ENCODE data around the gene PDE3A.

The PDE3A gene

DNA sequence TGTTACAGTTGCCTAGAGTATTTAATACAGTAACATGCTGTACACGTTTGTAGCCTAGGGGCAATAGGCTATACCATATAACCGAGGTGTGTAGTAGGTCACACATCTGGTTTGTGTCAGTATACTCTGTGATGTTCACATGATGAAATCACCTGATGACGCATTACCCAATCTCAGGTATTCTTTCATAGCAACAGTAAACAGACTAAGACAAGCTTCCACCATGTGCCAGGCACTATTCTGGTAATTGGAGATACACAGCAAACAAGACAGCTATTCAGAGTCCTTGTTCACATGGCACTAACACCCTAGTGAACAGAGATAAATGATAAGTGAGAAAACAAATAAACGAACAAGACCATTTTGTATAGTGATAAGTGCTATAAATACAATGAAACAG lies 3.8 kb upstream of the PDE3A start:
- in situ Hi-C loops (cut with HindIII; ENCODE audit: low sequenced_read_pairs), result no loop called here

DNA sequence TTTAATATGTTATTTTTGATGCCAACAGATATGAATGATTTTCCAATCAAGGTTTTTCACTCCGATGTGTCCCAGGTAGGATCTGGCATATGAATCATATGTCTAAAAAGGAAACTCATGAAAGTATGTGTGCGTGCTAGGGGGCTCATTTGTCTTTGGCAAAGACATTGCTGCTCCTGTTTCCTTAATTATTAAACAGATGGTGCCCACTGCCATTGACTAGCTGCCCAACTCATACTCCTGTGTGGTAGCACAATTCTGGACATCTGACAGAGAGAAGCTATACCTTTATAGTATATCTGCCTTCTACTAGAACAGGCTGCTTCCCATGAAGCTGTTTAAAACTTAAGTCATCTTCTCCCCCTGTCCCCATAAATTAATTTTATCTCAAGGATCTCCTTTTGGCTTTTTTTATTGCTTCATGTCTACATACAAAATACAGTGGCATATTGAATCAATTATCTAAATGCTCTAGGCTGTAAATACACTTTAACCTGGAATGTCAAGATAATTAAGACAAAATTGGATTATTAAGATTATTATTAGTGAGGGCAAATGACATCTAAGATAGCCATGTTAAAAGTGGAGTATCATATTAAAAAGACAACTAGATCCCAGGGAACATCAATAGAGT lies 1.4 kb upstream of the PDE3A start:
- in situ Hi-C loops (cut with HindIII; ENCODE audit: low sequenced_read_pairs), result no loop called here
- TF ChIP-seq, protein P1, sequence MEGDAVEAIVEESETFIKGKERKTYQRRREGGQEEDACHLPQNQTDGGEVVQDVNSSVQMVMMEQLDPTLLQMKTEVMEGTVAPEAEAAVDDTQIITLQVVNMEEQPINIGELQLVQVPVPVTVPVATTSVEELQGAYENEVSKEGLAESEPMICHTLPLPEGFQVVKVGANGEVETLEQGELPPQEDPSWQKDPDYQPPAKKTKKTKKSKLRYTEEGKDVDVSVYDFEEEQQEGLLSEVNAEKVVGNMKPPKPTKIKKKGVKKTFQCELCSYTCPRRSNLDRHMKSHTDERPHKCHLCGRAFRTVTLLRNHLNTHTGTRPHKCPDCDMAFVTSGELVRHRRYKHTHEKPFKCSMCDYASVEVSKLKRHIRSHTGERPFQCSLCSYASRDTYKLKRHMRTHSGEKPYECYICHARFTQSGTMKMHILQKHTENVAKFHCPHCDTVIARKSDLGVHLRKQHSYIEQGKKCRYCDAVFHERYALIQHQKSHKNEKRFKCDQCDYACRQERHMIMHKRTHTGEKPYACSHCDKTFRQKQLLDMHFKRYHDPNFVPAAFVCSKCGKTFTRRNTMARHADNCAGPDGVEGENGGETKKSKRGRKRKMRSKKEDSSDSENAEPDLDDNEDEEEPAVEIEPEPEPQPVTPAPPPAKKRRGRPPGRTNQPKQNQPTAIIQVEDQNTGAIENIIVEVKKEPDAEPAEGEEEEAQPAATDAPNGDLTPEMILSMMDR (IDR thresholded peaks at IDR 0.05; ENCODE audit: low read depth, low read length), result no peak
- no peak for DNase-seq (ENCODE audit: low read depth, low spot score)
- no peak overlapping the region for H3K4me3 ChIP-seq (ENCODE audit: low read depth, low read length)

More for the DNA sequence above, 3.8 kb upstream of the PDE3A start:
- no peak for DNase-seq (ENCODE audit: low read depth, low spot score)
- no peak overlapping the region for H3K4me3 ChIP-seq (ENCODE audit: low read depth, low read length)
- TF ChIP-seq, protein P1 (IDR thresholded peaks at IDR 0.05; ENCODE audit: low read depth, low read length), result no peak

DNA sequence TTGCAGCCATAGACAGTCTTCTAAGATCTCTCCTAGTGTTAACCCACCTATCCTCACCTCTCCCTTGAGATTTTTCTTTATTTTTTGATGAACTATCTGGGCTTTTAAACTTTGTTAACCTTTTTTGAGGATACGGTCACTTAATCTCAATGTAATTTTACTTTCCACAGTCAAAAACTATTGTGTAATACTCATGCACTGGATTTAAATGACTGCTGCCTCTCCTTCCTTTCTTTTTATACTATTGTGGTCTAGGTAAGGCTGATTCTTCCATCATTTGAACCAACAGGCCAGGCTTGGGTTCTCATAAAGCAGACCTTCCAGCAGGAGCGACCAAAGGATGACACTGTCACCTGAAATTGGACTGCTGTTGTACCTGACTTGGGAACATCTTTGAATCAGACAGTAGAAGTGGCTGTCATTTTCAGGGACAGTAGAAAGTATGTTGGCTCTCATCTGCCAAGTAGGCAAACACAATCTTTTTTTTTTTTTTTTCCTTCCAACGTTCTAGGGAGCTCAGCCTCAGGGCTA lies 689 bp upstream of the PDE3A start:
- no peak for DNase-seq (ENCODE audit: low read depth, low spot score)
- in situ Hi-C loops (cut with HindIII; ENCODE audit: low sequenced_read_pairs), result no loop called here
- TF ChIP-seq, protein P1 (IDR thresholded peaks at IDR 0.05; ENCODE audit: low read depth, low read length), result no peak
- peak overlapping the region; percentile 77 for H3K4me3 ChIP-seq (ENCODE audit: low read depth, low read length)

DNA sequence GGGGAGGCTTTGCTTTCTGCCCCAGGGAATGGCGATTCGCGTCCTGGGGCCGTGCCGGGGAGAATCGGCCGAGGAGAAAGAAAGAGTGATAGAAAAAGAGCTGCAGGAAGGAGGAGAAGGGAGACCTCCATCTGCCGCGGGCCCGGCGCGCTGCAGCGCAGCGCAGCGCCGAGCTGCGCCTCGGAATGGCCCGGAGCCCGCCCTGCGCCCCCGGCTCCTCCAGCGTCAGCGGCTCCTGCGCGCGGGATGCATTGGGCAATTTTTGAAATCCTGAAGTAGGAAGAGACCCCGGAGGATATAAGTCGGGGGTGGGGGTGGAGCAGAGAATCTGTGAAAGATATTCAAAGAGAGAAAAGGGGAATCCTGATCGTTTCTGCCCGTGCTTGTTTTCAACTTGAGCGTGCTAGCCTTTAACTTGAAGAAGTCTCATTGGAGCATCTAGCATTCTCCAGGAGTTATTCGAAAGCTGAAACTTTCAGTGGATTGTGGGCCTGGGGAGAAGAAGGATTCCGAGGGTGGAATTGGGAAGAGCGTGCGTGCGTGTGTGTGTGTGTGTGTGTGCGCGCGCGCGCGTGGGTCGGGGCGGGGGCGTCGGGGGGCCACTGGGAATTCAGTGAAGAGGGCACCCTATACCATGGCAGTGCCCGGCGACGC lies 441 bp downstream of the PDE3A start:
- in situ Hi-C loops (cut with HindIII; ENCODE audit: low sequenced_read_pairs), result no loop called here
- peak; percentile 68 for DNase-seq (ENCODE audit: low read depth, low spot score)
- peak overlapping the region; percentile 77 for H3K4me3 ChIP-seq (ENCODE audit: low read depth, low read length)
- TF ChIP-seq, protein P1 (IDR thresholded peaks at IDR 0.05; ENCODE audit: low read depth, low read length), result no peak

DNA sequence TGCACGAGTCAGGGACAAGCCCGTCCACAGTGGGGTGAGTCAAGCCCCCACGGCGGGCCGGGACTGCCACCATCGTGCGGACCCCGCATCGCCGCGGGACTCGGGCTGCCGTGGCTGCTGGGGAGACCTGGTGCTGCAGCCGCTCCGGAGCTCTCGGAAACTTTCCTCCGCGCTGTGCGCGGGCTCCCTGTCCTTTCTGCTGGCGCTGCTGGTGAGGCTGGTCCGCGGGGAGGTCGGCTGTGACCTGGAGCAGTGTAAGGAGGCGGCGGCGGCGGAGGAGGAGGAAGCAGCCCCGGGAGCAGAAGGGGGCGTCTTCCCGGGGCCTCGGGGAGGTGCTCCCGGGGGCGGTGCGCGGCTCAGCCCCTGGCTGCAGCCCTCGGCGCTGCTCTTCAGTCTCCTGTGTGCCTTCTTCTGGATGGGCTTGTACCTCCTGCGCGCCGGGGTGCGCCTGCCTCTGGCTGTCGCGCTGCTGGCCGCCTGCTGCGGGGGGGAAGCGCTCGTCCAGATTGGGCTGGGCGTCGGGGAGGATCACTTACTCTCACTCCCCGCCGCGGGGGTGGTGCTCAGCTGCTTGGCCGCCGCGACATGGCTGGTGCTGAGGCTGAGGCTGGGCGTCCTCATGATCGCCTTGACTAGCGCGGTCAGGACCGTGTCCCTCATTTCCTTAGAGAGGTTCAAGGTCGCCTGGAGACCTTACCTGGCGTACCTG lies 1.1 kb downstream of the PDE3A start:
- peak overlapping the region; percentile 77 for H3K4me3 ChIP-seq (ENCODE audit: low read depth, low read length)
- TF ChIP-seq, protein P1 (IDR thresholded peaks at IDR 0.05; ENCODE audit: low read depth, low read length), result peak; percentile 7
- in situ Hi-C loops (cut with HindIII; ENCODE audit: low sequenced_read_pairs), result no loop called here
- peak; percentile 73 for DNase-seq (ENCODE audit: low read depth, low spot score)

DNA sequence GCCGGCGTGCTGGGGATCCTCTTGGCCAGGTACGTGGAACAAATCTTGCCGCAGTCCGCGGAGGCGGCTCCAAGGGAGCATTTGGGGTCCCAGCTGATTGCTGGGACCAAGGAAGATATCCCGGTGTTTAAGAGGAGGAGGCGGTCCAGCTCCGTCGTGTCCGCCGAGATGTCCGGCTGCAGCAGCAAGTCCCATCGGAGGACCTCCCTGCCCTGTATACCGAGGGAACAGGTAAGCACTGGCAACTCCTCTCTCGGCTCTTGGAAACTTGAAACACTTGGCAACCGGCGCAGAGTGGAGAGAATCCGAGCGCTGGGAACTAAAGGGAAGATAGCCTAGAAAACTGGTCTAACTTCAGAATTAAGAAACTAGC lies 1.7 kb downstream of the PDE3A start:
- TF ChIP-seq, protein P1 (IDR thresholded peaks at IDR 0.05; ENCODE audit: low read depth, low read length), result no peak
- H3K4me3 ChIP-seq (ENCODE audit: low read depth, low read length), result peak overlapping the region; percentile 77
- DNase-seq (ENCODE audit: low read depth, low spot score), result peak; percentile 32
- in situ Hi-C loops (cut with HindIII; ENCODE audit: low sequenced_read_pairs), result no loop called here
